ENCODE results near the gene CLCA4. TPM values are rescaled to one million over a fixed set of nuclear protein-coding genes. Genes with fewer than 3 reads are reported as not detected.
"Not testable (repeated sequence)": the region's sequence is repeated elsewhere in the genome, so short reads cannot be mapped to it uniquely, and the experiment has no call there.

CLCA4 gene
- total and polyA plus RNA-seq, 9 of the 15 experiments (the other 6 are each of a cell fraction or from before 2014, with no cell fraction given): not detected

DNA sequence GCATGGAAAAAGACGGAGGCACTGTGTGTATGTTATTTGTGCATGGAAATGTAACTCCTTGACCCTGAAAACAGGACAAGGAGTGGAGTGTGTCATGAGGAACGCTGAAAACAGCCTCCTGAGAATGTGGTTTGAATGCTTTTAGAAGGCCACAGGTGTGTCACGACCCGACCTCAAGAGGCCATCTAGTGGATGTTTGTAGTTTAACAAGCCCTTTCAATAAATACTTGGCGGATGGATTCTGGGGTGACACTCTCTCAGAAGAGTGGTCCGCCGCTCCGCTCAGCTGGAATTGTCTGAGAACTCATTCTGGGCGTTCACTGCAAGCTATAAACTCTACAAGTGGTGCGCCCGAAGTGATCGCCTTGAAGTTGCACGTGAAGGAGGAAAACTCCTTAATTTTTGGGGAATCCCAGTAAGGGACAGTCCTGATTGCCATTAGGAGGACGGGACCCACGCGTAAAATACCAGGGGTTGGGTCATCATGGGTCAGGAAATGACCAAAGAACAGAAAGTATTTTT is 44.7 kb upstream of the CLCA4 start (continued):
- TF ChIP-seq, protein P1, sequence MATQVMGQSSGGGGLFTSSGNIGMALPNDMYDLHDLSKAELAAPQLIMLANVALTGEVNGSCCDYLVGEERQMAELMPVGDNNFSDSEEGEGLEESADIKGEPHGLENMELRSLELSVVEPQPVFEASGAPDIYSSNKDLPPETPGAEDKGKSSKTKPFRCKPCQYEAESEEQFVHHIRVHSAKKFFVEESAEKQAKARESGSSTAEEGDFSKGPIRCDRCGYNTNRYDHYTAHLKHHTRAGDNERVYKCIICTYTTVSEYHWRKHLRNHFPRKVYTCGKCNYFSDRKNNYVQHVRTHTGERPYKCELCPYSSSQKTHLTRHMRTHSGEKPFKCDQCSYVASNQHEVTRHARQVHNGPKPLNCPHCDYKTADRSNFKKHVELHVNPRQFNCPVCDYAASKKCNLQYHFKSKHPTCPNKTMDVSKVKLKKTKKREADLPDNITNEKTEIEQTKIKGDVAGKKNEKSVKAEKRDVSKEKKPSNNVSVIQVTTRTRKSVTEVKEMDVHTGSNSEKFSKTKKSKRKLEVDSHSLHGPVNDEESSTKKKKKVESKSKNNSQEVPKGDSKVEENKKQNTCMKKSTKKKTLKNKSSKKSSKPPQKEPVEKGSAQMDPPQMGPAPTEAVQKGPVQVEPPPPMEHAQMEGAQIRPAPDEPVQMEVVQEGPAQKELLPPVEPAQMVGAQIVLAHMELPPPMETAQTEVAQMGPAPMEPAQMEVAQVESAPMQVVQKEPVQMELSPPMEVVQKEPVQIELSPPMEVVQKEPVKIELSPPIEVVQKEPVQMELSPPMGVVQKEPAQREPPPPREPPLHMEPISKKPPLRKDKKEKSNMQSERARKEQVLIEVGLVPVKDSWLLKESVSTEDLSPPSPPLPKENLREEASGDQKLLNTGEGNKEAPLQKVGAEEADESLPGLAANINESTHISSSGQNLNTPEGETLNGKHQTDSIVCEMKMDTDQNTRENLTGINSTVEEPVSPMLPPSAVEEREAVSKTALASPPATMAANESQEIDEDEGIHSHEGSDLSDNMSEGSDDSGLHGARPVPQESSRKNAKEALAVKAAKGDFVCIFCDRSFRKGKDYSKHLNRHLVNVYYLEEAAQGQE (IDR thresholded peaks at IDR 0.05; ENCODE audit: borderline replicate concordance): peak; percentile 45; the same call in 1 of the 2 replicates
- TF ChIP-seq, protein P1 (CRISPR knock-in tag; IDR thresholded peaks at IDR 0.05; ENCODE audit: low read depth): not testable (repeated sequence)
- 0 out of 2 replicates have a peak, but pooled peaks have one; percentile 28 for TF ChIP-seq SMC3 (conservative IDR thresholded peaks at IDR 0.05; ENCODE audit: insufficient read depth, low read depth, low read length)

All from K562 (cell line).